ENCODE results near the gene ARHGAP42.

DNA sequence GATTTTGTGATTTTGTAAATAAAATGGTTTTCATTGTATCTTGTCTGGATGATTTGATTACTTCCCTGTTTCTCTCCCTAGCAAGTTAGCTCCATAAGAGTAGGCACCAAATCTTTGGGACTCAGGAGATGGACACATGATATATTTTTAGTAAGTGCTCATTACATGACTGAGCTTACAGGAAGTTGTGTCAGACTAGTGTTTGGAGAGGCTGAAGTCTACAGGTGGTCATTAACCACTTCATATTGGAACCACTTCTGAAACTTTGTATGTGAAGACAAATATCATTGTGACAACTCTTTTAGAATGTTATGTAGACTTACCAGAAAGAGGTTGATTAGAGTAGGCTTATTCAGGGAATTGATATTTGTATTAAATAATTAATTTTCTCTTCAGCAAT is 19.1 kb downstream of the ARHGAP42 start:
- TF ChIP-seq, protein P1, sequence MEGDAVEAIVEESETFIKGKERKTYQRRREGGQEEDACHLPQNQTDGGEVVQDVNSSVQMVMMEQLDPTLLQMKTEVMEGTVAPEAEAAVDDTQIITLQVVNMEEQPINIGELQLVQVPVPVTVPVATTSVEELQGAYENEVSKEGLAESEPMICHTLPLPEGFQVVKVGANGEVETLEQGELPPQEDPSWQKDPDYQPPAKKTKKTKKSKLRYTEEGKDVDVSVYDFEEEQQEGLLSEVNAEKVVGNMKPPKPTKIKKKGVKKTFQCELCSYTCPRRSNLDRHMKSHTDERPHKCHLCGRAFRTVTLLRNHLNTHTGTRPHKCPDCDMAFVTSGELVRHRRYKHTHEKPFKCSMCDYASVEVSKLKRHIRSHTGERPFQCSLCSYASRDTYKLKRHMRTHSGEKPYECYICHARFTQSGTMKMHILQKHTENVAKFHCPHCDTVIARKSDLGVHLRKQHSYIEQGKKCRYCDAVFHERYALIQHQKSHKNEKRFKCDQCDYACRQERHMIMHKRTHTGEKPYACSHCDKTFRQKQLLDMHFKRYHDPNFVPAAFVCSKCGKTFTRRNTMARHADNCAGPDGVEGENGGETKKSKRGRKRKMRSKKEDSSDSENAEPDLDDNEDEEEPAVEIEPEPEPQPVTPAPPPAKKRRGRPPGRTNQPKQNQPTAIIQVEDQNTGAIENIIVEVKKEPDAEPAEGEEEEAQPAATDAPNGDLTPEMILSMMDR (conservative IDR thresholded peaks at IDR 0.05; ENCODE audit: low read depth, low read length) = no peak
- TF ChIP-seq EZH2 (IDR thresholded peaks at IDR 0.05; ENCODE audit: borderline replicate concordance, low read depth, low read length, poor library complexity, severe bottlenecking) = no peak

Data from A673 (cell line).